Stimulated activated CD8-positive, alpha-beta memory T cell treated with anti-CD3 and anti-CD28 coated beads, Interleukin-15, amount 100 ng/mL, for 1 hour (primary cell): Measurements from ENCODE around the gene TNFAIP6.

Experiments
- DNase-seq: peaks from one replicate; pipeline ENCODE4 v3.0.0-alpha.2; 2020; ENCODE audit warnings: low read depth

The TNFAIP6 gene

GRCh38 chr2:151359768-151360461, 2.5 kb downstream of the TNFAIP6 start:
- no peak for DNase-seq

- no peak for DNase-seq
These were observed 4.4 kb downstream of the TNFAIP6 start for GRCh38 chr2:151361674-151362370.

DNA sequence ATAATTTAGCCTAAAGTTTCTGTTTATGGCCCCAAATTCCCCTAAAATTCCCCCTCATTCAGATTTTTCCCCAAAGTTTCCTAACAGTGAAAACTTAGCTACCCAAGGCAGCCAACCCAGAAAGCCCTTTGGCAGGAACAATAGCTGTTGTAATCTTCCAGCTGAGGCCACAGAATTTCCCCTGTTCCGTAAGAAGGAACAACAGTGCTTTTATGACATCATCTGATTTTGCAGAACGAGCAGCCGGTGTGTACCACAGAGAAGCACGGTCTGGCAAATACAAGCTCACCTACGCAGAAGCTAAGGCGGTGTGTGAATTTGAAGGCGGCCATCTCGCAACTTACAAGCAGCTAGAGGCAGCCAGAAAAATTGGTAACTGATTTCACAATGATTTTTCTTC, 6.3 kb downstream of the TNFAIP6 start:
- no peak for DNase-seq

DNA sequence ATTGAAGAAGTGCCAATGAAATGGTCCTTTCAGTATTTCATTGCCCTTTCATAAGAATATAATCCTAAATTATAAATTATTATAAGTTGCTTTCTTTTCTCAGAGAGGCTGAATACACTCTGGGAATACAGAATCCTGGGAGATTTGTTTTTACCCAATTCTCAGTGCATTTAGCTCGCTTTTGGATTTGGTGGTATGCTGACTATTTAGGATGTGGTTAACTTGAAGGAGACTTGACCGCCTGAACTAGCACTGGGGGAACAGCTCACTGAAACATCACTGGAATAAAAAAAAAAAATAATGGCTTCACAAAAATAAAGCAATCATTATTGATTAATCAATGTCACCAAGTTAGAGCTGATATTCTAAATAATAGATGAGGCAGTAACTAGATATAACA, 10.2 kb downstream of the TNFAIP6 start:
- no peak for DNase-seq

- DNase-seq: no peak
These were observed 17.0 kb downstream of the TNFAIP6 start for GRCh38 chr2:151374436-151374835.

GRCh38 chr2:151379169-151379568, 21.8 kb downstream of the TNFAIP6 start:
- no peak for DNase-seq

GRCh38 chr2:151380580-151381235, 23.3 kb downstream of the TNFAIP6 start:
- no peak for DNase-seq

DNA sequence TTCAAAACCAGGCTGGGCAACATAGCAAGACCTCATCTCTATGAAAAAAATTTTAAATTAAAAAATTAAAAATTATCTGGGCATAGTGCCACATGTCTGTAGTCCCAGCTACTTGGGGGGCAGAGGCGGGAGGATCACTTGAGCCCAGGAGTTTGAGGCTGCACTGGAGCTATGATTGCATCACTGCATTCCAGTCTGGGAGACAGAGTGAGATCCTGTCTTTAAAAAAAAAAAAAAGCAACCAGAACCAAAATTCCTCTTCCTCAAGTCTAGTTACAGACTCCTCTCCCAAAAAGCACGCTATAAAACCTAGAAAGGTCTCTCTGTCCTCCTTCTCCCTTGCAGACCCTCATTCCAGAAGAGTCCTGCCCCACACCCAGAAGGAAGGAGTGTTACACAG, 23.9 kb downstream of the TNFAIP6 start:
- no peak for DNase-seq

DNA sequence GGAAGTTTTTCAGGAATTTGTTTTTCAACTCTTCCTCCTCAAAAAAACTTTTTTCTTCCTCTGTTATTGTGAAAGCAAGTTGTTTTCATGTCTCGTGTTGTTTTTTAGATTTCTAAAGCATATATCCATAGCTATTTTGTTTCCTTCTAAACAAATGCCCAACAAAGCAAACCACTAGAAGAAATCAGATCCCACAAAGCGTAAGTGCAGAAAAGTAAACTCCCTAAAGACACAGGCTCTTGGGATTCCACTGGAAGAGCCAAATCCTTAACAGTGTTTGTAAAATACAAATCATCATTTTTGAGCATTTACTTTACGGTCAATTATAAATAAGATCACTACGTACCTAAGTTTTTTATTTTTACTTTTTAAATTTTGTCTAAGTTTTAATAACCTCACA, 30.6 kb downstream of the TNFAIP6 start:
- DNase-seq: no peak

DNA sequence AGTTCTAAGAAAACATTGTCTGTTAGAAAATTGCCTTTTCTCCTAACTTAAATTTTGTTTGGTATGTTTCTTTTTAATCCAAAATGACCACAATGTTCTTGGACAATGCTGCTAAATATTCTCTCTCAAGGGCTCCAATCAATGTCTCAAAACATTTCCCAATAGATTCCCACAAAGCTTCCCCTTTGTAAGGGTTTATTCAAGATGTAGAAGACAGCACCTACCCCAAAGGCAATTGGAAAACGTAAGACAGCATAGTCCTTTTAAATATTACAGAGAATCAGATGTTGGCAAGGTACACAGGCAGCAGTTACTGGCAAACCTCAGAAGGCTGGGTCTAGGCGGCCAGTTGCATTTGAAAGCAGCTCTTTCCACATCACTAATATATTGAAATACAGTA, 34.0 kb downstream of the TNFAIP6 start:
- no peak for DNase-seq

GRCh38 chr2:151394509-151394908, 37.1 kb downstream of the TNFAIP6 start:
- no peak for DNase-seq

DNA sequence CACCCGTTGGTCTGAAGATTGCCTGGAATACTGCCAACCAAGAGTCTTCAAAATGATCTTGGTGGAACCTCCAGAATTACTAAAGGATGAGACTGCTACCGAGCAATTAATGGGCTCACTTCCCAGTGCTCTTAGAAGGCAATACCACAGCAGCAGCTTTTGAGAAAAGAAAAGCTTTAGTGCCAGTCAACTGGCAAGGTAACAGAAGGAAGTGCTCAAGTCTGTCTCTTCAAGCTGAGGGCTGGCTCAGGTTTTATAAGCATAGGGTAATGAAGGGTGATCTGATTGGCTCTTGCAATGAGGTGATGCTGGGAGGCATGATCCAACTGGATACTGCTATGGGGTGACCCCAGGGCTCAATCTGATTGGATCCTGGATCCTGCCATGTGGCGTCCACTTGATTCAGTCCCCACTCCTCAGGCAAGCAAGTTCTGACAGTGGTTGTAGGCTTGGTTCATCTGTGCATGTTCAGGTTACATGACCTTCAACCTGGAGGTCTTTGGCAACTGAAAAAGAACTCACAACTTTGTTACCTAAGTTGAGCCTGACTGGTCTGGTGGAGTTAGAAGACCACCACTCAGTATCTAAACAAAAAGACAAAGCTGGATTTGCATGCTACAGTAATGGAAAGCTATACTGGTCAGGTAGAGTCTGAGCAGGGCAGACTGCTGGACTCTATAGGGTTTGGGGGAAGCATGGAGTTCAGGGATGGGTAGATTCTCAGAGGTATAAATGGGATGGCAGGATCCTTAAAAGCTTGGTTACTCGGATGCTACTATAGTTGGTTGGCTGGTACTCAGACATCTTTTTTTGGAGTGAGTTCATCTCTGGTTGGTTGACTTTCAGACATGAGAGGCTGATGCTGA, 38.4 kb downstream of the TNFAIP6 start:
- no peak for DNase-seq

DNA sequence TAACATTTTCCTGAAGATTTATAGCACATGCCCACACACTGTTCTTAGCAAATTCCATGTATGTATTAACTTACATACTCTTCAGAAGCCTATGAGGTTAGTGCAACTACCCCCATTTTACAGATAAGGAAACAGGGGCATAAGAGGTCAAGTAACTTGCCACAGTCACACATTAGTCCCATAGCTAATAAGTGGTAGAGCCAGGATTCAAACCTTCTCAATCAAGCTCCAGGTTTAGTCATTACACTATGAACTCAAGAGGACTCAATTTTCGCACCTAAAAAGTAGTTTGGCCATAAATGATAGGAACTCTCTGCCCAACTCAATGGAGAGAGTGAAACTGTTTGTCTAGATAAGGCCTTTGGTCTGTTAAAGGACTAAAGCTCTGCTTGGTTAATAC, 42.6 kb downstream of the TNFAIP6 start:
- no peak for DNase-seq

- DNase-seq: no peak
These were observed 43.8 kb downstream of the TNFAIP6 start for GRCh38 chr2:151401149-151401548.

DNA sequence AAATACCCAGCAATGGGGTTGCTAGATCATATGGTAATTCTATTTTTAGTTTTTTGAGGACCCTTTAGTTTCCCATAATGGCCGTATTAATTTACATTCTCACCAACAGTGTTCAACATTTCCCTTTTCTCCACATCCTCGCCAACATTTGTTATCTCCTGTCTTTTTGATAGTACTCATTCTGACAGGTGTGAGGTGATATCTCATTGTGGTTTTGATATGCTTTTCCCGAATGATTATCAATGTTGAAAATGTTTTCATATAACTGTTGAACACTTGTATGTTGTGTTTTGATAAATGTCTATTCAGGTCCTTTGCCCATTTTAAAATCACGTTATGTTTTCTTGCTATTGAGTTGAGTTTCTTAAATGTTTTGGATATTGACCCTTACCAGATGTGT, 46.5 kb downstream of the TNFAIP6 start:
- DNase-seq: no peak

GRCh38 chr2:151405376-151405775, 48.0 kb downstream of the TNFAIP6 start:
- no peak for DNase-seq

- no peak for DNase-seq
These were observed 49.9 kb downstream of the TNFAIP6 start for GRCh38 chr2:151407281-151407680.

- DNase-seq: no peak
These were observed 51.6 kb downstream of the TNFAIP6 start for GRCh38 chr2:151408788-151409600.

DNA sequence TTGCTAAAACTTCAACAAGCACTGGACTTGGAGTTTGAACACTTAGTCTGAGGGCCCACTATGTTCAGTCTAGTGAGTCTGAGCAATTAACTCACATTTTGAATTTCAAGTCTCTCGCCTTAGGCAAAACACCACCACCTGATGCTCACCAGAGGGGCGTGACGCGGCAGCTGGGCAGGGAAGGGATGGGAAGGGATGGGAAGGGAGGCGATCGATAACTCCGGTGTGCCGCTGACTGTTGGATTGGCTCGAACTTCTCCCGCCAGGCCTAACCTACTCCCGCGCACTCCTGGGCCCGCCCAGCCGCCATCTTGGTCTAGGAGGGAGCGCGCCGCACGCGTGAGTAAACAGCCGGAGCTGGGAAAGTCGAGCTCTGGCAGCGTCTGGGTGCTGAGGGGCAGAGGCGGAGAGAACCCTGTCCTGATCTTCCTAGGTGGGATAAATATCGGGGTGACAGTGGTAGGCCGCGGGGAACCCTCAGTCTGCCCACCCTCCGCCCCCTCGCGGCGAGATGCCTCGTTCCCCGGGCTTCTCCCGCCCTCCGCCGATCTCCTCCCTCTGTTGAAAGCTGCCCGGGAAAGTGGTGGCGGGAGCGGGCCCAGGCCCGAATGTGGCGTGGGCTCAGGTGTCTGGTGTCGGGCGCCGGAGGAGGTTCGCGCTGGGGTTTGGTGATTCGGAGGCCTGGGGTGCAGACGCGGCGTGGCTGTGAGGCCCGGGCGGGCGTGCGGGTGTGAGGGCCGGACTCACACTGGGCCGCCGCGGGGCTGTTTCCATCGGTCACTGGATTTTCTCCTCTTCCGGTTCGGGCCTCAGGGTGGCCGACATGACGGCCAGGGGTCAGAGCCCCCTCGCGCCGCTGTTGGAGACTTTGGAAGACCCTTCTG, 52.5 kb downstream of the TNFAIP6 start, which contains the start of gene RIF1:
Gene RIF1, plus strand, starts transcription at position 302 of the 884 bp plus-strand sequence. Its CDS starts 522 bp downstream, at position 824.
- DNase-seq: peak; percentile 53

DNA sequence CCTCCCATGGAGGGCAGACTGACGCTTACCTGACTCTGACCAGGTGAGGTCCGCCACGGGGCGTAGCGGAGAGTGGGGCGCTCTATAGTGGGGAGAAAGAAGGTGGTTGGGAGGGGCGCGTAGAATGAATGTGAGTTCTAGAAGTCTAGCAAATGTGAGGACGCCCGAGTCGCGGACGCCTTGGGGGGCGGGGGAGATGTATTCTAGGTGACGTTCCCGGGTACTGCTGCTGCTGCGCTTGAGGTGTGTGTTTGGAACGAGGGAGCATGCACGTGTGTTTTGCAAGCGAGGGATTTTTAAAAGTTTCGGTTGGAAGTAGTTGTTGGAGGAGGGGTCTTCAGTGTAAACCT, 53.1 kb downstream of the TNFAIP6 start:
- no peak for DNase-seq
